ENCODE data around the gene SORL1.

- TF ChIP-seq CTCF (IDR thresholded peaks at IDR 0.05; ENCODE audit: control extremely low read depth in 1 of 3, insufficient read depth in 1 of 3, low read depth in 1 of 3, low read length in 3 of 3) (no peak), POLR2AphosphoS5 (IDR thresholded peaks at IDR 0.05; ENCODE audit: low read depth, low read length) (no peak), RAD21 (IDR thresholded peaks at IDR 0.05 in 1 of 2, conservative IDR thresholded peaks at IDR 0.05 in 1 of 2; ENCODE audit: low read depth in 2 of 2, low read length in 2 of 2) (no peak), POLR2A (IDR thresholded peaks at IDR 0.05; ENCODE audit: control extremely low read depth in 1 of 2, low read depth in 2 of 2, low read length in 2 of 2) (no peak), EP300 (IDR thresholded peaks at IDR 0.05; ENCODE audit: borderline replicate concordance in 1 of 2, low read depth in 2 of 2, low read length in 2 of 2) (no peak), SUZ12 (IDR thresholded peaks at IDR 0.05; ENCODE audit: low read length) (no peak), TEAD4 (IDR thresholded peaks at IDR 0.05; ENCODE audit: low read depth, low read length) (no peak), BRCA1 (IDR thresholded peaks at IDR 0.05; ENCODE audit: low read depth, low read length) (no peak), TCF12 (IDR thresholded peaks at IDR 0.05; ENCODE audit: low read depth, low read length) (no peak), RFX5 (IDR thresholded peaks at IDR 0.05; ENCODE audit: borderline replicate concordance, low read depth, low read length) (no peak)
- TF ChIP-seq, protein P1, sequence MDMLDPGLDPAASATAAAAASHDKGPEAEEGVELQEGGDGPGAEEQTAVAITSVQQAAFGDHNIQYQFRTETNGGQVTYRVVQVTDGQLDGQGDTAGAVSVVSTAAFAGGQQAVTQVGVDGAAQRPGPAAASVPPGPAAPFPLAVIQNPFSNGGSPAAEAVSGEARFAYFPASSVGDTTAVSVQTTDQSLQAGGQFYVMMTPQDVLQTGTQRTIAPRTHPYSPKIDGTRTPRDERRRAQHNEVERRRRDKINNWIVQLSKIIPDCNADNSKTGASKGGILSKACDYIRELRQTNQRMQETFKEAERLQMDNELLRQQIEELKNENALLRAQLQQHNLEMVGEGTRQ (IDR thresholded peaks at IDR 0.05; ENCODE audit: low read length): no peak
Measured at GRCh38 chr11:121607341-121607740, 155.2 kb downstream of the SORL1 start.

All from H1 (cell line).